Panc1 (cell line): Measurements from ENCODE around the gene SECTM1. TPM values are rescaled to one million over a fixed set of nuclear protein-coding genes. Genes with fewer than 3 reads are reported as not detected.
"Not testable (repeated sequence)": the region's sequence is repeated elsewhere in the genome, so short reads cannot be mapped to it uniquely, and the experiment has no call there.

Source experiments
- ATAC-seq: fragments of 200-7000 bp; cut with Tn5 transposase; 2 replicates; pipeline ENCODE4 v1.9.1; 2020; ENCODE audit warnings: mild to moderate bottlenecking, moderate library complexity
- BruUV-seq: library from RNA; stranded (reverse); fragments of 400-500 nt; replicated peaks from 2 replicates; lab custom pipeline; 2021; lab: Mats Ljungman, UMichigan
- CTCF ChIA-PET: fragments of 300-600 bp; sonication (Branson Sonifier 250); formaldehyde crosslinking; loops from one replicate; lab custom pipeline; 2022; ENCODE audit warnings: antibody characterized with exemption; lab: Charles Lee
- POLR2A ChIA-PET: fragments of 300-600 bp; sonication (Branson Sonifier 250); formaldehyde crosslinking; loops from one replicate; lab custom pipeline; 2022; ENCODE audit warnings: antibody characterized with exemption; lab: Charles Lee
- DNase-seq: peaks from one replicate; pipeline ENCODE4 v3.0.0-alpha.2; 2010; ENCODE audit warnings: low read depth, low spot score
- H3K27ac ChIP-seq: 2 replicates; pipeline ENCODE4 v1.5.1; 2011; ENCODE audit warnings: mild to moderate bottlenecking, low read length, inconsistent platforms
- H3K27me3 ChIP-seq: fragments of 200-500 bp; sonication (Bioruptor generic); 2 replicates; pipeline ENCODE4 v1.6.0; 2014; ENCODE audit warnings: low read length, inconsistent platforms; ENCODE audit not compliant: control insufficient read depth, insufficient read depth
- H3K36me3 ChIP-seq: fragments of 200-500 bp; sonication (Bioruptor generic); 2 replicates; pipeline ENCODE4 v1.5.1; 2014; ENCODE audit warnings: inconsistent platforms, mild to moderate bottlenecking, low read length, moderate library complexity; ENCODE audit not compliant: control insufficient read depth, insufficient read depth
- H3K4me1 ChIP-seq: 2 replicates; pipeline ENCODE4 v1.5.1; 2011; ENCODE audit warnings: inconsistent platforms, mild to moderate bottlenecking, low read length, moderate library complexity; ENCODE audit not compliant: control insufficient read depth, insufficient read depth
- H3K4me3 ChIP-seq, 2 experiments: 2 replicates each; pipeline ENCODE4 v1.5.1; 2011 to 2012; ENCODE audit warnings: low read depth in 2 of 2, low read length in 2 of 2, mild to moderate bottlenecking in 2 of 2, inconsistent platforms in 1 of 2, moderate library complexity in 1 of 2
- H3K9me3 ChIP-seq: fragments of 200-500 bp; sonication (Bioruptor generic); 2 replicates; pipeline ENCODE4 v1.5.1; 2014; ENCODE audit warnings: low read depth, mild to moderate bottlenecking, inconsistent platforms, low read length, moderate library complexity; ENCODE audit not compliant: control insufficient read depth, insufficient read depth
- POLR2AphosphoS5 ChIP-seq: IDR thresholded peaks from 2 replicates; pipeline ENCODE4 v1.6.1; 2012; ENCODE audit warnings: mild to moderate bottlenecking, low read depth, low read length, moderate library complexity
- SIN3A ChIP-seq: IDR thresholded peaks from 2 replicates; pipeline ENCODE4 v1.6.1; 2012; ENCODE audit warnings: low read depth, mild to moderate bottlenecking, low read length, moderate library complexity, borderline replicate concordance; ENCODE audit not compliant: insufficient read depth
- TCF7L2 ChIP-seq: IDR thresholded peaks from 2 replicates; pipeline ENCODE4 v1.6.1; 2011; ENCODE audit warnings: mild to moderate bottlenecking, low read depth, low read length, inconsistent platforms
- in situ Hi-C: cut with HindIII; loops from 2 replicates; pipeline ENCODE4 v1.10.0; 2016; ENCODE audit warnings: low sequenced_read_pairs, low pct_unique_long_range_greater_than_20kb
- intact Hi-C: fragments of 100-400 bp; cut with micrococcal nuclease; formaldehyde crosslinking; loops from one replicate; pipeline ENCODE4 v1.10.0; 2022; ENCODE audit not compliant: unreplicated experiment
- total RNA-seq: library from RNA; stranded (reverse); gene quantifications from one replicate; pipeline ENCODE4 v1.2.1, GENCODE V29; 2021; ENCODE audit not compliant: unreplicated experiment
- TF ChIP-seq, protein P1 (sequence below): fragments of 450-650 bp; IDR thresholded peaks from 2 replicates; pipeline ENCODE4 v1.5.1; 2017; ENCODE audit warnings: mild to moderate bottlenecking
- TF ChIP-seq, protein P2 (sequence below), 2 experiments: IDR thresholded peaks; 2 replicates each; pipeline ENCODE4 v1.6.1; 2011 to 2012; ENCODE audit warnings: low read depth in 2 of 2, control low read depth in 1 of 2, low read length in 1 of 2, mild to moderate bottlenecking in 1 of 2, moderate library complexity in 1 of 2; ENCODE audit not compliant: insufficient read depth in 1 of 2

The SECTM1 gene
- total RNA-seq, 1 experiment from 2014 or later = 5.4 TPM

DNA sequence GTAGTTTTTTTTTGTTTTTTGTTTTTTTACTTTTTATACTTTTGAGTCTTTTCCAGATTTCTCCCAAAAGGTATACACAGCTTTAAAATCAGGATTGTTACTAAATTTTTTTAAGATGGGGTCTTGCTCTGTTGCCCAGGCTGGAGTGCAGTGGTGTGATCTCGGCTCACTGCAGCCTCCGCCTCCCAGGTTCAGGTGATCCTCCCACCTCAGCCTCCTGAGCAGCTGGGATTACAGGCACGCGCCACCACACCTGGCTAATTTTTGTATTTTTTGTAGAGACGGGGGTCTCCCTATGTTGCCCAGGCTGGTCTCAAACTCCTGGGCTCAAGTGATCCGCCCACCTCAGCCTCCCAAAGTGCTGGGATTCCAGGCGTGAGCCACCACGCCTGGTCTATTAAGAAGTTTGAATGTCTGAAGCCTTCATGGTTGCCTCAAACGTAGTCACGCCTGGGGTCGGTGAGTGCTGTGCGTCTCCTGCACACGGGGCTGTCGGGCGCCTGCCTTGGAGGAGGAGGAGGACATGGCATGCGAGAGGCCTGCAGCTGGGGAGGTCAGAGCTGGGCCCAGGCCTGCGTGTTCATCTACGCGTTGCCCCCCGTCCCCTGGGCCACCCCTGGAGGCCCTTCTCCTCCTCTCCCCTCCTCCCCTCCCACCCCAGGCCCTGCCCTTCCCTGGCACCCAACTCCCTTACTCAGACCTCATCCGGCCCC, 48.8 kb upstream of the SECTM1 start:
- CTCF ChIA-PET = interaction anchor here (0.6 kb wide), 1 partner anchor 35 kb away, joined by 3 read pairs; no protein-coding TSS in a partner anchor
- ATAC-seq = not testable (repeated sequence)

DNA sequence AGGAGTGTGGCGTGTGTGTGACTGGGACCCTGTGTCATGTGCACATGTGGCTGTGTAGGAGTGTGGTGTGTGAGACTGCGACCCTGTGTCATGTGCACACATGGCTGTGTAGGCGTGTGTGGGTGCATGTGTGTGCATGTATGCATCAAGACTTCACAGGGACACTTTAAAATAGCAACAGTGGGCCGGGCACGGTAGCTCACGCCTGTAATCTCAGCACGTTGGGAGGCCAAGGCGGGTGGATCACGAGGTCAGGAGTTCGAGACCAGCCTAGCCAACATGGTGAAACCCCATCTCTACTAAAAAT, 48.1 kb upstream of the SECTM1 start:
- Histone ChIP-seq H3K4me1 (peaks cover 41% of the 10 kb centered on the region), H3K27ac (peak overlapping the region; percentile 62)
- POLR2A ChIA-PET, DNase-seq, H3K36me3 ChIP-seq, BruUV-seq, ATAC-seq, H3K9me3 ChIP-seq, H3K4me3 ChIP-seq, in situ Hi-C loops, H3K27me3 ChIP-seq, intact Hi-C loops: not testable (repeated sequence)
- CTCF ChIA-PET = interaction anchor here (0.6 kb wide), 1 partner anchor 36 kb away, joined by 3 read pairs; no protein-coding TSS in a partner anchor

More for the DNA sequence above, 48.8 kb upstream of the SECTM1 start:
- BruUV-seq, H3K4me3 ChIP-seq, H3K9me3 ChIP-seq, H3K27me3 ChIP-seq, in situ Hi-C loops, H3K36me3 ChIP-seq, H3K27ac ChIP-seq, intact Hi-C loops, DNase-seq, POLR2A ChIA-PET: not testable (repeated sequence)
- H3K4me1 ChIP-seq = peaks cover 49% of the 10 kb centered on the region

DNA sequence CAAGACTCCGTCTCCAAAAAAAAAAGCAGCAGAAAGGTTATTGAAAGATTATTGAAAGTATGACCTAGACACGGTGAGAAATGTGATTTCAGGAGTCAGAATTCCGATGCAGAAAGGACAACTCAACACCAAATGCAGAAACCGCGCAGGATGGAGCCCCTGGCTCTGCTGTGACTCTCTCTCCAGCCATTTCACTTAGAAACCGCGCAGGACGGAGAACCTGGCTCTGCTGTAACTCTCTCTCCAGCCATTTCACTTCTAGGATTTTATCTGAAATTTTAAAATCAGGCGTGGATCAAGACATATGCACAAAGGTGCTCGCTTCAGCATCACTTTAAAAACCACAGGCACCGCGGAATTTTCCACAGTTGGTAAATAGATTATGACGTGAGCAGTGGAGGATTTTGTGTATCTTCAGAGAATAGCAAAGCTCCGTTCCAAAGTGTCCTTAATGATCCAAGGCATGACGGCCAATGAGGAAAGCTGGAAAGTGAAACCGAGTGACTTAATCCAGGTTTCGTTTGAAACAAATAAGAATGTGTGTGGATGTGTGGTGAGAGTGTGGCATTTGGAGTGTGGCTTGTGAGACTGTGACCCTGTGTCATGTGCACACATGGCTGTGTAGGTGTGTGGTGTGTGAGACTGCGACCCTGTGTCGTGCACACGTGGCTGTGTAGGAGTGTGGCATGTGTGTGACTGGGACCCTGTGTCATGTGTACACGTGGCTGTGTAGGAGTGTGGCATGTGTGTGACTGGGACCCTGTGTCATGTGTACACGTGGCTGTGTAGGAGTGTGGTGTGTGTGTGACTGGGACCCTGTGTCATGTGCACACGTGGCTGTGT, 47.5 kb upstream of the SECTM1 start:
- peak overlapping the region; percentile 62 for H3K27ac ChIP-seq
- ATAC-seq = no peak
- peak overlapping the region; percentile 9 to 37; a peak in 3 of 4 replicates for H3K4me3 ChIP-seq
- H3K9me3 ChIP-seq = no peaks in the 10 kb centered on the region
- peaks cover 36% of the 10 kb centered on the region for H3K4me1 ChIP-seq
- no peak for DNase-seq
- ChIA-PET POLR2A (interaction anchor here (0.7 kb wide), 1 partner anchor 98 kb away, joined by 4 read pairs; no protein-coding TSS in a partner anchor), CTCF (interaction anchor here (0.9 kb wide), 1 partner anchor 121 kb away, joined by 4 read pairs; no protein-coding TSS in a partner anchor)
- in situ Hi-C loops = no loop called here
- intact Hi-C loops = no loop called here
- H3K36me3 ChIP-seq = no peaks in the 10 kb centered on the region
- H3K27me3 ChIP-seq = no peaks in the 10 kb centered on the region
- TF ChIP-seq, protein P1, sequence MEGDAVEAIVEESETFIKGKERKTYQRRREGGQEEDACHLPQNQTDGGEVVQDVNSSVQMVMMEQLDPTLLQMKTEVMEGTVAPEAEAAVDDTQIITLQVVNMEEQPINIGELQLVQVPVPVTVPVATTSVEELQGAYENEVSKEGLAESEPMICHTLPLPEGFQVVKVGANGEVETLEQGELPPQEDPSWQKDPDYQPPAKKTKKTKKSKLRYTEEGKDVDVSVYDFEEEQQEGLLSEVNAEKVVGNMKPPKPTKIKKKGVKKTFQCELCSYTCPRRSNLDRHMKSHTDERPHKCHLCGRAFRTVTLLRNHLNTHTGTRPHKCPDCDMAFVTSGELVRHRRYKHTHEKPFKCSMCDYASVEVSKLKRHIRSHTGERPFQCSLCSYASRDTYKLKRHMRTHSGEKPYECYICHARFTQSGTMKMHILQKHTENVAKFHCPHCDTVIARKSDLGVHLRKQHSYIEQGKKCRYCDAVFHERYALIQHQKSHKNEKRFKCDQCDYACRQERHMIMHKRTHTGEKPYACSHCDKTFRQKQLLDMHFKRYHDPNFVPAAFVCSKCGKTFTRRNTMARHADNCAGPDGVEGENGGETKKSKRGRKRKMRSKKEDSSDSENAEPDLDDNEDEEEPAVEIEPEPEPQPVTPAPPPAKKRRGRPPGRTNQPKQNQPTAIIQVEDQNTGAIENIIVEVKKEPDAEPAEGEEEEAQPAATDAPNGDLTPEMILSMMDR = no peak
- TF ChIP-seq POLR2AphosphoS5 = no peak
- TF ChIP-seq TCF7L2 = no peak
- no peak for TF ChIP-seq SIN3A
- TF ChIP-seq, protein P2, sequence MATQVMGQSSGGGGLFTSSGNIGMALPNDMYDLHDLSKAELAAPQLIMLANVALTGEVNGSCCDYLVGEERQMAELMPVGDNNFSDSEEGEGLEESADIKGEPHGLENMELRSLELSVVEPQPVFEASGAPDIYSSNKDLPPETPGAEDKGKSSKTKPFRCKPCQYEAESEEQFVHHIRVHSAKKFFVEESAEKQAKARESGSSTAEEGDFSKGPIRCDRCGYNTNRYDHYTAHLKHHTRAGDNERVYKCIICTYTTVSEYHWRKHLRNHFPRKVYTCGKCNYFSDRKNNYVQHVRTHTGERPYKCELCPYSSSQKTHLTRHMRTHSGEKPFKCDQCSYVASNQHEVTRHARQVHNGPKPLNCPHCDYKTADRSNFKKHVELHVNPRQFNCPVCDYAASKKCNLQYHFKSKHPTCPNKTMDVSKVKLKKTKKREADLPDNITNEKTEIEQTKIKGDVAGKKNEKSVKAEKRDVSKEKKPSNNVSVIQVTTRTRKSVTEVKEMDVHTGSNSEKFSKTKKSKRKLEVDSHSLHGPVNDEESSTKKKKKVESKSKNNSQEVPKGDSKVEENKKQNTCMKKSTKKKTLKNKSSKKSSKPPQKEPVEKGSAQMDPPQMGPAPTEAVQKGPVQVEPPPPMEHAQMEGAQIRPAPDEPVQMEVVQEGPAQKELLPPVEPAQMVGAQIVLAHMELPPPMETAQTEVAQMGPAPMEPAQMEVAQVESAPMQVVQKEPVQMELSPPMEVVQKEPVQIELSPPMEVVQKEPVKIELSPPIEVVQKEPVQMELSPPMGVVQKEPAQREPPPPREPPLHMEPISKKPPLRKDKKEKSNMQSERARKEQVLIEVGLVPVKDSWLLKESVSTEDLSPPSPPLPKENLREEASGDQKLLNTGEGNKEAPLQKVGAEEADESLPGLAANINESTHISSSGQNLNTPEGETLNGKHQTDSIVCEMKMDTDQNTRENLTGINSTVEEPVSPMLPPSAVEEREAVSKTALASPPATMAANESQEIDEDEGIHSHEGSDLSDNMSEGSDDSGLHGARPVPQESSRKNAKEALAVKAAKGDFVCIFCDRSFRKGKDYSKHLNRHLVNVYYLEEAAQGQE (IDR thresholded peaks at IDR 0.05; ENCODE audit: insufficient read depth in 1 of 2, low read depth in 2 of 2, low read length in 1 of 2) = no peak
- BruUV-seq = no TSS peak
